Stomach smooth muscle (tissue), 2 donors: ENCODE data around the gene SEPTIN1.

Source experiments
- H3K27ac ChIP-seq: one replicate; pipeline ENCODE4 v1.7.0; 2013; ENCODE audit warnings: mild to moderate bottlenecking, low read length, inconsistent platforms
- H3K27me3 ChIP-seq, 2 donors: one replicate each; pipeline ENCODE4 v1.7.0; 2013; ENCODE audit warnings: low read length in 2 of 2; ENCODE audit not compliant: insufficient read depth in 2 of 2, control insufficient read depth in 1 of 2
- H3K36me3 ChIP-seq, 2 donors: one replicate each; pipeline ENCODE4 v1.7.0; 2013; ENCODE audit warnings: low read length in 2 of 2; ENCODE audit not compliant: control insufficient read depth in 2 of 2, insufficient read depth in 2 of 2
- H3K4me1 ChIP-seq: one replicate; pipeline ENCODE4 v1.7.0; 2013; ENCODE audit warnings: low read length; ENCODE audit not compliant: control insufficient read depth, insufficient read depth
- H3K4me3 ChIP-seq, 2 donors: one replicate each; pipeline ENCODE4 v1.7.0; 2013; ENCODE audit warnings: low read length in 2 of 2
- H3K9ac ChIP-seq, 2 donors: one replicate each; pipeline ENCODE4 v1.7.0; 2013; ENCODE audit warnings: low read length in 2 of 2, mild to moderate bottlenecking in 1 of 2
- H3K9me3 ChIP-seq, 2 donors: one replicate each; pipeline ENCODE4 v1.7.0; 2013; ENCODE audit warnings: low read length in 2 of 2; ENCODE audit not compliant: control insufficient read depth in 2 of 2
- donor health status: healthy.
- donor health status: Pancreatic carcinoma.

The SEPTIN1 gene, protein sequence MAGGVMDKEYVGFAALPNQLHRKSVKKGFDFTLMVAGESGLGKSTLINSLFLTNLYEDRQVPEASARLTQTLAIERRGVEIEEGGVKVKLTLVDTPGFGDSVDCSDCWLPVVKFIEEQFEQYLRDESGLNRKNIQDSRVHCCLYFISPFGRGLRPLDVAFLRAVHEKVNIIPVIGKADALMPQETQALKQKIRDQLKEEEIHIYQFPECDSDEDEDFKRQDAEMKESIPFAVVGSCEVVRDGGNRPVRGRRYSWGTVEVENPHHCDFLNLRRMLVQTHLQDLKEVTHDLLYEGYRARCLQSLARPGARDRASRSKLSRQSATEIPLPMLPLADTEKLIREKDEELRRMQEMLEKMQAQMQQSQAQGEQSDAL

GRCh38 chr16:30382111-30382881, at the start of gene SEPTIN1:
TSS of gene SEPTIN1 (minus strand) at chr16:30382561. CDS start at chr16:30382542, 19 bp downstream.
- no peaks in the 10 kb centered on the region for H3K9me3 ChIP-seq
- peaks cover 14% of the 10 kb centered on the region for H3K4me1 ChIP-seq
- peak within 1 kb of the TSS; percentile 11 for H3K27ac ChIP-seq
- H3K36me3 ChIP-seq, result peaks cover 0 to 3% of the 10 kb centered on the region in 2 donors
- H3K4me3 ChIP-seq, result peak within 1 kb of the TSS in 1 of 2 donors; percentile 3
- no peaks in the 10 kb centered on the region for H3K27me3 ChIP-seq
- H3K9ac ChIP-seq, result no peak within 1 kb of the TSS

DNA sequence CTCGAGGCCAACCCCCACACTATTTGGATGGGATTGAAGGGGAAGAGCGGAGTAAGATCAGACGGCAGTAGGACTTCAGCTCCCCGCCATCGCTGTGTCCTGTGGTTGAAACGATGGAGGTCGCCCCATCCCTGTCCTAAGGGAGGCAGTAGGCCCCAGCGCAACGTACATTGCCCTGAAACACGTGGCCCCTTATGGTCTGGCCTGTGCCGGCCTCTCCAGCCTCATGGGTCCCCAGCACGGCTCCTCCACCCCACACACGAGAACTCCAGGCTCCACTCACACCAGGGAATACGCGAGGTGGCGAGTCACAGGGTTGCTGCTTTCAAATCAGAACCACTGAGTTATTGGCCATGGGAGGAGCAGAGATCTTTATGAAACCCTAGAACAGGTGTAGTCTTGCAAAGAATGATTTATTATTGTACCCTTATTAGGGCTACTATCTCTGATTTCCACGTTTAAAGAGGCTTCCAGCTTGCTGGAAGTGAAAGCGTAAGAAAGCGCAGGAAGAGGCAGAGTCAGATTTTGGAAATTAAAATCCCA, 48.1 kb upstream of the SEPTIN1 start:
- H3K4me3 ChIP-seq, result peak overlapping the region; percentile 81 to 86
- H3K27ac ChIP-seq, result peak overlapping the region; percentile 74
- peaks cover 16% of the 10 kb centered on the region for H3K4me1 ChIP-seq

DNA sequence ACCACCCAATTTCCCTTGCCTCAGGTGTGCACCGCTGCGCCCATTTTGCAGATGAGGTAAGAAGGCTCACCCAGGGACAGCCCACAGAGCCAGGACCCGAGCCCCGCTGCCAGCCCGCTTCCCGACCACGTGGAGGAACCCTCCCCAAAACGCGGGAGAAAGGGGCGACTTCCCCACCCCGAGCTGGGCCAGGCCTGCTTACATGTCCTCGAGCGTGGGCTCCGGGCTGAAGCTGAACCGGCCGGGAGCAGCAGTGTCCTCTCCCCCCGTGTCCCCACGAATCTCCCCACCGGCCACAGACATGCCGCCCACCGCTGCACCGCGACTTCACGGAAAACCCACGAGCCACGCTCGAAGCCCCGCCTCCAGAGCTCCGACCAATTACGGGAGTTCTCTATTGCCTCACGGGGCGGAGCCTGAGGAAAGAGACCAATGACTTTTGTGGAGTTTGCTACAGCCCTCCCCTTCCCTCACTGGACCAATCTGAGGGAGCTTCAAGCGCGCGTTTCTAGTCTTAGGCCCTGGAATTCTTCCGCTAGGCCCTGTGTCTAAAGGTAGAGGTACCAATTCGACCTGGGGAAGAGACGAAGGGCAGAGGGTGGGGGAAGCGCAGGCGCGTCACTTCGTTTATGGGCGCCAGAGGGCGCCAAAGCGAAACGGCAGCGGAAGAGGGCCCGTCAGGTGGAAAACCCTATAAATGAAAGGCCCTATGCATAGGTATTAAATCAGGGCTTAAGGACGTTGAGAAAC, 47.5 kb upstream of the SEPTIN1 start, which contains the start of gene DCTPP1:
Gene DCTPP1, minus strand, starts transcription at position 353 of the 750 bp plus-strand sequence. Its CDS starts 50 bp downstream, at position 303.
- no peaks in the 10 kb centered on the region for H3K9me3 ChIP-seq
- H3K27me3 ChIP-seq, result no peaks in the 10 kb centered on the region
- peaks cover 0 to 4% of the 10 kb centered on the region in 2 donors for H3K36me3 ChIP-seq
- H3K27ac ChIP-seq, result peak within 1 kb of the TSS; percentile 74
- peak within 1 kb of the TSS; percentile 77 to 84 for H3K9ac ChIP-seq
- peak within 1 kb of the TSS; percentile 81 to 86 for H3K4me3 ChIP-seq
- H3K4me1 ChIP-seq, result peaks cover 16% of the 10 kb centered on the region

More for the DNA sequence above, 48.1 kb upstream of the SEPTIN1 start:
- H3K9ac ChIP-seq, result peak overlapping the region; percentile 77 to 84
- H3K36me3 ChIP-seq, result peaks cover 0 to 4% of the 10 kb centered on the region in 2 donors
- H3K27me3 ChIP-seq, result no peaks in the 10 kb centered on the region
- H3K9me3 ChIP-seq, result no peaks in the 10 kb centered on the region

DNA sequence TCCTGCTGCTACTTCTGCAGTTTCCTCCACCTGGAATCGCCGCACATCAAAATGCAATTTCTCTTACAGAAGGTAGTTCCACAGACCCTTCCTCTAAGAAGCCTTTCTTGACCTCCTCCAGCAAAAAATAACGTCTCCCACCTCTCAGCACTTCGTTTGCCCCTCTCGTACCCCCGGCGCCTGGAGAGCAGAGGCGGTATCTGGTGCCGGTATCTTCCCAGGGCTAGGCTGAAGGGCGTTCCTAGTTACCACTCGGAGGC, 47.0 kb upstream of the SEPTIN1 start:
- H3K9me3 ChIP-seq, result no peaks in the 10 kb centered on the region
- H3K27me3 ChIP-seq, result no peaks in the 10 kb centered on the region
- peaks cover 16% of the 10 kb centered on the region for H3K4me1 ChIP-seq
- H3K4me3 ChIP-seq, result peak overlapping the region; percentile 81 to 86
- H3K36me3 ChIP-seq, result peaks cover 0 to 5% of the 10 kb centered on the region in 2 donors
- peak overlapping the region; percentile 74 for H3K27ac ChIP-seq
- peak overlapping the region; percentile 64 to 77 for H3K9ac ChIP-seq

GRCh38 chr16:30428055-30428454, 45.7 kb upstream of the SEPTIN1 start:
- Histone ChIP-seq H3K4me3 (no peak overlapping the region), H3K9ac (no peak overlapping the region), H3K27ac (no peak overlapping the region), H3K4me1 (peaks cover 16% of the 10 kb centered on the region), H3K36me3 (peaks cover 5 to 12% of the 10 kb centered on the region in 2 donors), H3K9me3 (no peaks in the 10 kb centered on the region), H3K27me3 (no peaks in the 10 kb centered on the region)

DNA sequence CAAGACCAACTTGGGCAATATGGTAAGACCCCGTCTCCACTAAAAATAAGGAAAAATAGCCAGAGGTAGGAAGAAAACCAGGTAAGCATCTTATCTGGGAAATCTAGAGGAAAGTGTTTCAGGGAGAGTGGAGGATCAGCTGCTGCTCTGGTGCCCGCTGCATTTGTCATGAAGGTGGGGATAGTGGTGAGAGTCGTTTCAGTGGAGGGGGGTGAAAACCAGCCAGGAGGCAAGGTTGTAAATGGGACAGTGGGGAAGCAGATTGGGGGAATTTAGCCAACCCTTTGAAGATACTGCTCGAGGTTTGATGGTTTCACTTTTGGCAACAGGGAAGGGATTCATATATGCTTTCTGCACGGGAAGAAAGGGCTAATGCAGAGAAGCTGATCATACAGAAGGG, 38.6 kb upstream of the SEPTIN1 start:
- peaks cover 18% of the 10 kb centered on the region for H3K4me1 ChIP-seq
- H3K27ac ChIP-seq, result no peak overlapping the region
- no peaks in the 10 kb centered on the region for H3K9me3 ChIP-seq
- no peak overlapping the region for H3K9ac ChIP-seq
- no peak overlapping the region for H3K4me3 ChIP-seq
- peaks cover 8 to 13% of the 10 kb centered on the region in 2 donors for H3K36me3 ChIP-seq
- H3K27me3 ChIP-seq, result no peaks in the 10 kb centered on the region

DNA sequence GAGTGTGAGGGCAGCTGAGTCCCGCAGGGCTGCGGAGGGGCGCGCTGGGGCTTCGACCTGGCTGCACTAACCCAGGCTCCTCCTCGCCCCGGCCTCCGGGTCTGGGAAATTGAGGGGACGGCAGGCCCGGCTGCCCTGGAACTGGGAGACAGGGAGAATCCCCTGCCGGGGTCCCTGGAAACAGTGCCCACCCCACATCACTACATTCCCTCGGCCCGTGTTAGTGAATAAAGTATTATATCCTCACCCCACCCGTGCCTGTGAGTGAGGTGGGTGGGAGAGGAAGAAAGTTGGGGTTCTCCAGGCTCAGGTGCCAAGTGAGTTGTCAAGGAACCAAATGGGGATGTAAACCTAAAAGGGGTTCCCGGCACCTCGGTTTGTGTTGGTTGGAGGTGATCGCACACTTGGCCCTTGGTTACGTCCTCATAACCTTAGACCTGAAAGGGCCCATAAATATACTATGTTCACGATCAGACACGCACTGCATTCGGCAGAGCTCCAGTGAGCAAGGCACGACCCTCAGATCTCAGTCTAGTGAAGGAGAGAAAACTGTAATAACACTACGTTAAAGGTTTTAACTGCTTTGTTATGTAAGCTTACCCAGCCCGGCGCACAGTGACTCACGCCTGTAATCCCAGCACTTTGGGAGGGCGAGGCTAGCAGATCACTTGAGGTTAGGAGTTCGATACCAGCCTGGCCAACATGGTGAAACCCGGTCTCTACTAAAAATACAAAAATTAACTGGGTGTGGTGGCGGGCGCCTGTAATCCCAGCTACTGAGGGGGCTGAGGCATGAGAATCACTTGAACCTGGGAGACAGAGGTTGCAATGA, 36.2 kb upstream of the SEPTIN1 start:
- Histone ChIP-seq H3K27ac (peak overlapping the region; percentile 58), H3K9me3 (no peaks in the 10 kb centered on the region), H3K36me3 (peaks cover 12% of the 10 kb centered on the region in 2 donors), H3K4me3 (peak overlapping the region; percentile 60 to 79), H3K9ac (peak overlapping the region; percentile 51 to 57), H3K4me1 (peaks cover 18% of the 10 kb centered on the region), H3K27me3 (no peaks in the 10 kb centered on the region)

- no peaks in the 10 kb centered on the region for H3K9me3 ChIP-seq
- H3K27ac ChIP-seq, result peak overlapping the region; percentile 58
- H3K36me3 ChIP-seq, result peaks cover 12 to 13% of the 10 kb centered on the region in 2 donors
- peaks cover 18% of the 10 kb centered on the region for H3K4me1 ChIP-seq
- H3K4me3 ChIP-seq, result peak overlapping the region; percentile 60 to 79
- H3K9ac ChIP-seq, result peak overlapping the region; percentile 60 to 64
- H3K27me3 ChIP-seq, result no peaks in the 10 kb centered on the region
Observed at GRCh38 chr16:30417529-30418349, 35.4 kb upstream of the SEPTIN1 start.
